ENCODE data around the gene TBC1D8. TPM values are rescaled to one million over a fixed set of nuclear protein-coding genes. Genes with fewer than 3 reads are reported as not detected.

Gene TBC1D8
- total and polyA plus RNA-seq, 2 of the 13 experiments (the other 11 are each of a cell fraction or from before 2014, with no cell fraction given), result 45.1 to 95.4 TPM

- TF ChIP-seq ZFP36L1 (CRISPR knock-in tag; IDR thresholded peaks at IDR 0.05) (peak; percentile 52; the same call in 1 of the 2 replicates), PATZ1 (CRISPR knock-in tag; IDR thresholded peaks at IDR 0.05) (peak; percentile 30; the same call in 1 of the 2 replicates), ZNF546 (CRISPR knock-in tag; conservative IDR thresholded peaks at IDR 0.05) (no peak), ATF4 (CRISPR knock-in tag; IDR thresholded peaks at IDR 0.05) (peak in 1 of 2 experiments; percentile 46; a peak in 1 of 4 replicates), MXD3 (CRISPR knock-in tag; IDR thresholded peaks at IDR 0.05) (no peak), ZNF788 (CRISPR knock-in tag; IDR thresholded peaks at IDR 0.05; ENCODE audit: borderline replicate concordance) (peak; percentile 62; the same call in 1 of the 2 replicates), NR0B2 (CRISPR knock-in tag; IDR thresholded peaks at IDR 0.05) (no peak), ZNF44 (CRISPR knock-in tag; IDR thresholded peaks at IDR 0.05) (no peak), ZNF710 (CRISPR knock-in tag; IDR thresholded peaks at IDR 0.05; ENCODE audit: borderline replicate concordance) (peak; percentile 91), ARID5B (CRISPR knock-in tag; IDR thresholded peaks at IDR 0.05) (peak; percentile 92), ZNF263 (CRISPR knock-in tag; IDR thresholded peaks at IDR 0.05) (no peak), ZNF34 (CRISPR knock-in tag; IDR thresholded peaks at IDR 0.05; ENCODE audit: borderline replicate concordance) (0 out of 2 replicates have a peak, but pooled peaks have one; percentile 75), NR2F6 (IDR thresholded peaks at IDR 0.05) (peak; percentile 64), NR2F6 (CRISPR knock-in tag; IDR thresholded peaks at IDR 0.05) (peak; percentile 75), ZNF292 (CRISPR knock-in tag; IDR thresholded peaks at IDR 0.05; ENCODE audit: borderline replicate concordance, low read depth) (peak; percentile 91; the same call in 1 of the 2 replicates), SSRP1 (CRISPR knock-in tag; IDR thresholded peaks at IDR 0.05) (no peak), ZNF83 (CRISPR knock-in tag; IDR thresholded peaks at IDR 0.05; ENCODE audit: borderline replicate concordance) (no peak), BRCA1 (CRISPR knock-in tag; IDR thresholded peaks at IDR 0.05) (no peak), ZNF772 (CRISPR knock-in tag; IDR thresholded peaks at IDR 0.05) (no peak), KLF11 (CRISPR knock-in tag; IDR thresholded peaks at IDR 0.05) (no peak; the same call in 1 of the 2 replicates)
Measured at GRCh38 chr2:101064868-101065549, 86.2 kb downstream of the TBC1D8 start (continued).

Measured in HepG2 (cell line).